ENCODE results near the gene NOXA1. TPM values are rescaled to one million over a fixed set of nuclear protein-coding genes. Genes with fewer than 3 reads are reported as not detected.

NOXA1 gene
- total and polyA plus RNA-seq, 9 of the 15 experiments (the other 6 are each of a cell fraction or from before 2014, with no cell fraction given): 0.07 to 1.2 (median 0.20) TPM; not detected in 4

DNA sequence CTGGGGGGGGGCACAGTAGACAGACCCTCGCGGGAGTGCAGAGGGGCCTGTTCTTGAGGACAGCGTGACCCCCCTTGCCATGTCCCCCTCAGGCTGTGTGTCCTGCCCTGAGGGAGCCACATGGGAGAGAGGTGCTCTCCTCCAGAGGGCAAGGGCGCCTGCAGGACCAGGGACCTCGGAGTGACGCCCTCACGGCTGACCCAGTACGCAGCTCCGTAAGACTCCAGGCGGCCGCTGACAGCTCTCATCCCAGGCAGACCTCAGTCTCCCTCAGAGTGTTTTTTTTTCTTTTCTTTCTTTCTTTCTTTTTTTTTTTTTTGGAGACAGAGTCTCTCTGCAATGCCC lies 27.6 kb upstream of the NOXA1 start (continued):
- TF ChIP-seq, protein P1, sequence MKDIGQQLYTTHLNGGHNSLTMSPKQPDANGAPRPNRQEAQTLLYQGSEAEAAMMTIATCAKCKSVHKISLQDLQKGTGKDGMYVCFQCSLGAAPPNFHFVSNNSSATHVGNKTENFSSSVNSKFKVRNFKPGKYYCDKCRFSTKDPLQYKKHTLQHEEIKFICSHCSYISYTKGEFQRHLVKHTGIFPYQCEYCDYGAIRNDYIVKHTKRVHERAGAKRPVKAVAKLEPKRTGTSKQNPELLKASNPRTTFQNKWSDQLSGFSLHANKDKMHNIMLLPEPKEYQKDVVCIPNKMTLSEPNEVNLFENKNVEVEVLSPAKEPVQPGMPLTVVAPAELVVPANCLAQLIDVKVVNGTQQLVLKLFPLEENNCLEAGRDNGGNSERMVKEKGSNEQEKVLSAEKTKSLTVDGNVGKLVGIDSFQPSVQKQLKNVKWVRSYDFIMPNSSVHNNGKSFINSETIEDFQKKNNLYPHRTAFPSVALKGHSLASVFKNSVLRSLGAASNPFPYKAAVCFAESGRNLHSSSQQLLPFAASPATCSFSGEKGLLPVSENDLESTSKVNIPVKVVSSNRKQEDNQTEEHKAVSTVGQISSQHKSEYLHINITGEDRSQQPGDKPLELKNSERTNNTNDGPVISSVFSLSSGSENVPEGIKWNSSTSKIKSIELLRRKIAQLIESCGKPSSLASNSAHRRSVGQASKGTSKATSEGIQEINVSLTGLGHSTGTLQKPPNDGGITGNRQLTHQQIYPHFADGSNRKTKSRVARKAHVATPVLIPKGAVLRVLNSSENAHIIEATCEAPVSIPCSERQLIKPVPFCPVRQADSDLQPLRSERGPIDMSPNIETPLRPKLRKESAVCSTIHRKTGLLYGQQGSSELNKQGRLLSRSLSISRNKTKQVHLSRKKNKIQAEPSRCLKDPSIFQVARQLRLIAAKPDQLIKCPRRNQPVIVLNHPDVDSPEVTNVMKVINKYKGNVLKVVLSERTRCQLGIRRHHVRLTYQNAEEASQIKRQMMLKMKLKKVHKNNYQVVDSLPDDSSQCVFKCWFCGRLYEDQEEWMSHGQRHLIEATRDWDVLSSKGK (CRISPR knock-in tag; IDR thresholded peaks at IDR 0.05): no peak
- TF ChIP-seq SIX5 (IDR thresholded peaks at IDR 0.05; ENCODE audit: borderline replicate concordance in 1 of 2, insufficient read depth in 1 of 2, low read depth in 1 of 2, low read length in 2 of 2) (no peak), LEF1 (IDR thresholded peaks at IDR 0.05) (no peak), TEAD2 (tag; IDR thresholded peaks at IDR 0.05) (no peak)
- TF ChIP-seq, protein P2, sequence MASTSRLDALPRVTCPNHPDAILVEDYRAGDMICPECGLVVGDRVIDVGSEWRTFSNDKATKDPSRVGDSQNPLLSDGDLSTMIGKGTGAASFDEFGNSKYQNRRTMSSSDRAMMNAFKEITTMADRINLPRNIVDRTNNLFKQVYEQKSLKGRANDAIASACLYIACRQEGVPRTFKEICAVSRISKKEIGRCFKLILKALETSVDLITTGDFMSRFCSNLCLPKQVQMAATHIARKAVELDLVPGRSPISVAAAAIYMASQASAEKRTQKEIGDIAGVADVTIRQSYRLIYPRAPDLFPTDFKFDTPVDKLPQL (IDR thresholded peaks at IDR 0.05; ENCODE audit: extremely low read depth, insufficient read length): no peak

DNA sequence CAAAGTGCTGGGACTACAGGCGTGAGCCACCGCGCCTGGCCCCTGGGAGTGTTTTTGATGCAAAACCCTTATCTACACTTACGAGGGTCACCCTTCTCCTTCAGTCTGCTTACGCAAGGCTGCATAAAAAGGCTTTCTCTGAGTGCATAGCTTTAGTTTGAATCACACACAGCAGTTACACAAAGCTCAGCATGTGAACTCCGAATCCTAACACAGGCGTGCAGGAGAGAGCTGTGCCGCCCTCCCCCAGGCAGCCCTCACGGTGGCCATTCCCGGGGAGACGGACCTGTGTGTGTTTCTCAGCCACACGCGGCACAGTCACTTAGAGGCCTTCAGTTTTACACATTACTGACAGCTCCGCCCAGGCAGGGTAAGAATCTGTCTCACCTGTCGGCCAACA lies 27.0 kb upstream of the NOXA1 start:
- CTCF ChIA-PET (ENCODE audit: low intra/inter-chr PET ratio): no interaction called here
- H3K4me2 ChIP-seq (ENCODE audit: insufficient read depth, low read length): no peak overlapping the region
- no peak for ATAC-seq
- no peaks in the 10 kb centered on the region; the same call in 1 of the 2 replicates for H3K9me3 ChIP-seq (replicated peaks; ENCODE audit: control insufficient read depth, insufficient read depth, low read depth, low read length)
- TF ChIP-seq SRSF1 (IDR thresholded peaks at IDR 0.05; ENCODE audit: low read depth, low read length): no peak
- POLR2A ChIA-PET: interaction anchor here (1.2 kb wide), 1 partner anchor 11 kb away, joined by 3 read pairs; no protein-coding TSS in a partner anchor
- no peaks in the 10 kb centered on the region for H3K27me3 ChIP-seq (ENCODE audit: control insufficient read depth in 2 of 2, insufficient read depth in 2 of 2, low read length in 2 of 2)
- no peak overlapping the region for H3K9ac ChIP-seq (ENCODE audit: insufficient read depth in 1 of 2, low read depth in 2 of 2, low read length in 2 of 2)
- no peak for FAIRE-seq
- H4K20me1 ChIP-seq (replicated peaks; ENCODE audit: control insufficient read depth, insufficient read depth, low read length): no peaks in the 10 kb centered on the region
- no peak overlapping the region for H3K4me3 ChIP-seq
- no peak for DNase-seq (ENCODE audit: extremely low read depth in 1 of 4, low spot score in 3 of 4)
- H3K4me1 ChIP-seq (replicated peaks in 1 of 2; ENCODE audit: control insufficient read depth in 2 of 2, insufficient read depth in 2 of 2, low read length in 2 of 2): peaks cover 0 to 47% of the 10 kb centered on the region in 2 experiments; a peak in 2 of 5 replicates
- H3K9me1 ChIP-seq (ENCODE audit: control insufficient read depth, insufficient read depth, low read length): no peaks in the 10 kb centered on the region
- in situ Hi-C loops (cut with MboI) (no loop called here), intact Hi-C loops (cut with micrococcal nuclease) (no loop called here)
- no TSS peak for BruUV-seq (replicated peaks)
- no peaks in the 10 kb centered on the region for H3K79me2 ChIP-seq (ENCODE audit: control insufficient read depth, insufficient read depth, low read length)
- no peak overlapping the region for H2AFZ ChIP-seq (ENCODE audit: low read depth, low read length)
- no peak overlapping the region for H3K27ac ChIP-seq (ENCODE audit: extremely low read depth, low read depth, low read length)
- H3K36me3 ChIP-seq (ENCODE audit: control insufficient read depth, insufficient read depth, low read length): no peaks in the 10 kb centered on the region
- WGBS (ENCODE audit: insufficient coverage, low coverage, missing lambda C conversion rate): 67% methylated on average over 15 of the region's 15 CpGs
